PFSK-1 (cell line): ENCODE data around the gene ZNF341.

Experiments used
- FOXP2 ChIP-seq: optimal IDR thresholded peaks from 2 replicates; pipeline ENCODE3; 2011; ENCODE audit warnings: borderline replicate concordance, control low read depth, inconsistent platforms; ENCODE audit not compliant: insufficient read depth; ENCODE audit errors: extremely low read length, extremely low read depth
- POLR2AphosphoS5 ChIP-seq: IDR thresholded peaks from 2 replicates; pipeline ENCODE4 v1.6.1; 2012; ENCODE audit warnings: low read depth, mild to moderate bottlenecking, control low read depth, low read length, moderate library complexity
- SIN3A ChIP-seq: IDR thresholded peaks from 2 replicates; pipeline ENCODE4 v1.6.1; 2012; ENCODE audit warnings: mild to moderate bottlenecking, low read length, moderate library complexity, borderline replicate concordance; ENCODE audit not compliant: insufficient read depth
- TAF1 ChIP-seq: IDR thresholded peaks from 2 replicates; pipeline ENCODE4 v1.6.1; 2012; ENCODE audit warnings: low read length, control low read depth, borderline replicate concordance; ENCODE audit not compliant: insufficient read depth
- TF ChIP-seq, protein P1 (sequence below), 2 experiments: IDR thresholded peaks; 2 replicates each; pipeline versions ENCODE4 v1.6.1 to v1.8.0; 2011 to 2012; ENCODE audit warnings: low read depth in 2 of 2, low read length in 2 of 2, control low read depth in 1 of 2, inconsistent platforms in 1 of 2, mild to moderate bottlenecking in 1 of 2, moderate library complexity in 1 of 2; ENCODE audit not compliant: insufficient read depth in 1 of 2

The ZNF341 gene

GRCh38 chr20:33811776-33812151 lies 80.0 kb downstream of the ZNF341 start:
- TF ChIP-seq, protein P1, sequence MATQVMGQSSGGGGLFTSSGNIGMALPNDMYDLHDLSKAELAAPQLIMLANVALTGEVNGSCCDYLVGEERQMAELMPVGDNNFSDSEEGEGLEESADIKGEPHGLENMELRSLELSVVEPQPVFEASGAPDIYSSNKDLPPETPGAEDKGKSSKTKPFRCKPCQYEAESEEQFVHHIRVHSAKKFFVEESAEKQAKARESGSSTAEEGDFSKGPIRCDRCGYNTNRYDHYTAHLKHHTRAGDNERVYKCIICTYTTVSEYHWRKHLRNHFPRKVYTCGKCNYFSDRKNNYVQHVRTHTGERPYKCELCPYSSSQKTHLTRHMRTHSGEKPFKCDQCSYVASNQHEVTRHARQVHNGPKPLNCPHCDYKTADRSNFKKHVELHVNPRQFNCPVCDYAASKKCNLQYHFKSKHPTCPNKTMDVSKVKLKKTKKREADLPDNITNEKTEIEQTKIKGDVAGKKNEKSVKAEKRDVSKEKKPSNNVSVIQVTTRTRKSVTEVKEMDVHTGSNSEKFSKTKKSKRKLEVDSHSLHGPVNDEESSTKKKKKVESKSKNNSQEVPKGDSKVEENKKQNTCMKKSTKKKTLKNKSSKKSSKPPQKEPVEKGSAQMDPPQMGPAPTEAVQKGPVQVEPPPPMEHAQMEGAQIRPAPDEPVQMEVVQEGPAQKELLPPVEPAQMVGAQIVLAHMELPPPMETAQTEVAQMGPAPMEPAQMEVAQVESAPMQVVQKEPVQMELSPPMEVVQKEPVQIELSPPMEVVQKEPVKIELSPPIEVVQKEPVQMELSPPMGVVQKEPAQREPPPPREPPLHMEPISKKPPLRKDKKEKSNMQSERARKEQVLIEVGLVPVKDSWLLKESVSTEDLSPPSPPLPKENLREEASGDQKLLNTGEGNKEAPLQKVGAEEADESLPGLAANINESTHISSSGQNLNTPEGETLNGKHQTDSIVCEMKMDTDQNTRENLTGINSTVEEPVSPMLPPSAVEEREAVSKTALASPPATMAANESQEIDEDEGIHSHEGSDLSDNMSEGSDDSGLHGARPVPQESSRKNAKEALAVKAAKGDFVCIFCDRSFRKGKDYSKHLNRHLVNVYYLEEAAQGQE (IDR thresholded peaks at IDR 0.05; ENCODE audit: insufficient read depth in 1 of 2, low read depth in 2 of 2, low read length in 2 of 2), result no peak
- TF ChIP-seq SIN3A, result no peak
- no peak for TF ChIP-seq TAF1

GRCh38 chr20:33812152-33812849 lies 80.5 kb downstream of the ZNF341 start:
- TF ChIP-seq, protein P1 (IDR thresholded peaks at IDR 0.05; ENCODE audit: insufficient read depth in 1 of 2, low read depth in 2 of 2, low read length in 2 of 2), result no peak
- no peak for TF ChIP-seq POLR2AphosphoS5
- TF ChIP-seq TAF1, result no peak
- no peak for TF ChIP-seq SIN3A
- TF ChIP-seq FOXP2, result no peak

GRCh38 chr20:33812908-33813462 lies 81.2 kb downstream of the ZNF341 start:
- TF ChIP-seq SIN3A, result no peak
- TF ChIP-seq FOXP2, result no peak
- TF ChIP-seq, protein P1 (IDR thresholded peaks at IDR 0.05; ENCODE audit: insufficient read depth in 1 of 2, low read depth in 2 of 2, low read length in 2 of 2), result no peak
- TF ChIP-seq POLR2AphosphoS5, result no peak

GRCh38 chr20:33814238-33814712 lies 82.5 kb downstream of the ZNF341 start:
- no peak for TF ChIP-seq FOXP2
- TF ChIP-seq POLR2AphosphoS5, result no peak
- TF ChIP-seq TAF1, result no peak
- TF ChIP-seq, protein P1 (IDR thresholded peaks at IDR 0.05; ENCODE audit: insufficient read depth in 1 of 2, low read depth in 2 of 2, low read length in 2 of 2), result no peak
- TF ChIP-seq SIN3A, result no peak
